ENCODE results near the gene USP9Y. TPM values are rescaled to one million over a fixed set of nuclear protein-coding genes. Genes with fewer than 3 reads are reported as not detected.

Gene USP9Y
- polyA plus RNA-seq, 2 of the 4 experiments (the other 2 are of a cell fraction) = 6.2 to 28.8 TPM

GRCh38 chrY:12905517-12905872, 204.5 kb downstream of the USP9Y start:
- POLR2A ChIA-PET = no interaction called here
- Histone ChIP-seq H3K4me3 (peak overlapping the region; percentile 68), H3K27ac (peak overlapping the region; percentile 84 to 92), H3K4me1 (peaks cover 7% of the 10 kb centered on the region; the same call in 1 of the 3 replicates), H3K9me3 (no peaks in the 10 kb centered on the region), H3K4me2 (peak overlapping the region; percentile 77)
- no peak for TF ChIP-seq RAD21 (conservative IDR thresholded peaks at IDR 0.05 in 1 of 2, IDR thresholded peaks at IDR 0.05 in 1 of 2)
- peak; percentile 34; the same call in 1 of the 2 replicates for TF ChIP-seq POLR2A (IDR thresholded peaks at IDR 0.05; ENCODE audit: low read length)
- TF ChIP-seq SMC3 (IDR thresholded peaks at IDR 0.05) = no peak
- no peak for TF ChIP-seq ESRRA (IDR thresholded peaks at IDR 0.05; ENCODE audit: borderline replicate concordance, low read length)
- CTCF ChIA-PET = no interaction called here
- FAIRE-seq (no peak), ATAC-seq (peak; percentile 91 to 95), DNase-seq (ENCODE audit: low read depth in 1 of 2, low spot score in 1 of 2) (peak; percentile 31 to 73)
- 1% methylated on average over 12 of the region's 19 CpGs for WGBS (ENCODE audit: missing lambda C conversion rate)

GRCh38 chrY:12905895-12906294, 204.9 kb downstream of the USP9Y start:
- Histone ChIP-seq H3K9me3 (no peaks in the 10 kb centered on the region), H3K27ac (peak overlapping the region; percentile 84 to 92), H3K4me2 (peak overlapping the region; percentile 77), H3K4me1 (peaks cover 7% of the 10 kb centered on the region; the same call in 1 of the 3 replicates), H3K4me3 (peak overlapping the region; percentile 68)
- FAIRE-seq = no peak
- TF ChIP-seq, protein P1, sequence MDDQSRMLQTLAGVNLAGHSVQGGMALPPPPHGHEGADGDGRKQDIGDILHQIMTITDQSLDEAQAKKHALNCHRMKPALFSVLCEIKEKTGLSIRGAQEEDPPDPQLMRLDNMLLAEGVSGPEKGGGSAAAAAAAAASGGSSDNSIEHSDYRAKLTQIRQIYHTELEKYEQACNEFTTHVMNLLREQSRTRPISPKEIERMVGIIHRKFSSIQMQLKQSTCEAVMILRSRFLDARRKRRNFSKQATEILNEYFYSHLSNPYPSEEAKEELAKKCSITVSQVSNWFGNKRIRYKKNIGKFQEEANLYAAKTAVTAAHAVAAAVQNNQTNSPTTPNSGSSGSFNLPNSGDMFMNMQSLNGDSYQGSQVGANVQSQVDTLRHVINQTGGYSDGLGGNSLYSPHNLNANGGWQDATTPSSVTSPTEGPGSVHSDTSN (IDR thresholded peaks at IDR 0.05) = no peak
- no peak for TF ChIP-seq HDAC2 (IDR thresholded peaks at IDR 0.05)
- TF ChIP-seq RAD21 (conservative IDR thresholded peaks at IDR 0.05 in 1 of 2, IDR thresholded peaks at IDR 0.05 in 1 of 2) = no peak
- no peak for TF ChIP-seq RARB (CRISPR knock-in tag; IDR thresholded peaks at IDR 0.05)
- no peak for TF ChIP-seq FOSB (CRISPR knock-in tag; IDR thresholded peaks at IDR 0.05)
- TF ChIP-seq, protein P2, sequence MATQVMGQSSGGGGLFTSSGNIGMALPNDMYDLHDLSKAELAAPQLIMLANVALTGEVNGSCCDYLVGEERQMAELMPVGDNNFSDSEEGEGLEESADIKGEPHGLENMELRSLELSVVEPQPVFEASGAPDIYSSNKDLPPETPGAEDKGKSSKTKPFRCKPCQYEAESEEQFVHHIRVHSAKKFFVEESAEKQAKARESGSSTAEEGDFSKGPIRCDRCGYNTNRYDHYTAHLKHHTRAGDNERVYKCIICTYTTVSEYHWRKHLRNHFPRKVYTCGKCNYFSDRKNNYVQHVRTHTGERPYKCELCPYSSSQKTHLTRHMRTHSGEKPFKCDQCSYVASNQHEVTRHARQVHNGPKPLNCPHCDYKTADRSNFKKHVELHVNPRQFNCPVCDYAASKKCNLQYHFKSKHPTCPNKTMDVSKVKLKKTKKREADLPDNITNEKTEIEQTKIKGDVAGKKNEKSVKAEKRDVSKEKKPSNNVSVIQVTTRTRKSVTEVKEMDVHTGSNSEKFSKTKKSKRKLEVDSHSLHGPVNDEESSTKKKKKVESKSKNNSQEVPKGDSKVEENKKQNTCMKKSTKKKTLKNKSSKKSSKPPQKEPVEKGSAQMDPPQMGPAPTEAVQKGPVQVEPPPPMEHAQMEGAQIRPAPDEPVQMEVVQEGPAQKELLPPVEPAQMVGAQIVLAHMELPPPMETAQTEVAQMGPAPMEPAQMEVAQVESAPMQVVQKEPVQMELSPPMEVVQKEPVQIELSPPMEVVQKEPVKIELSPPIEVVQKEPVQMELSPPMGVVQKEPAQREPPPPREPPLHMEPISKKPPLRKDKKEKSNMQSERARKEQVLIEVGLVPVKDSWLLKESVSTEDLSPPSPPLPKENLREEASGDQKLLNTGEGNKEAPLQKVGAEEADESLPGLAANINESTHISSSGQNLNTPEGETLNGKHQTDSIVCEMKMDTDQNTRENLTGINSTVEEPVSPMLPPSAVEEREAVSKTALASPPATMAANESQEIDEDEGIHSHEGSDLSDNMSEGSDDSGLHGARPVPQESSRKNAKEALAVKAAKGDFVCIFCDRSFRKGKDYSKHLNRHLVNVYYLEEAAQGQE (IDR thresholded peaks at IDR 0.05) = no peak
- TF ChIP-seq HES2 (IDR thresholded peaks at IDR 0.05) = no peak
- TF ChIP-seq ZC3H11A (IDR thresholded peaks at IDR 0.05) = no peak
- TF ChIP-seq CBX2 (IDR thresholded peaks at IDR 0.05; ENCODE audit: borderline replicate concordance, low read depth) = no peak
- CTCF ChIA-PET = no interaction called here
- ATAC-seq = no peak
- DNase-seq (ENCODE audit: low read depth in 1 of 2, low spot score in 1 of 2) = no peak
- POLR2A ChIA-PET = no interaction called here
- 1% methylated on average over 13 of the region's 15 CpGs for WGBS (ENCODE audit: missing lambda C conversion rate)

Other genes with a start within 250 kb of the USP9Y start
- gene DDX3Y, start 203.6 kb downstream of the USP9Y start, polyA plus RNA-seq (2011; rRNA removed) = 59.0 and 67.5 TPM in 2 replicates
- 39.0 to 42.4 TPM (median 41.7 TPM) in 3 replicates for gene DDX3Y, start 203.6 kb downstream of the USP9Y start, polyA plus RNA-seq (2017; fragmentation: RNase III; extraction: RNeasy Plus Mini Kit Qiagen cat#74134 plus additional on column Dnase treatment)